Measurements from ENCODE around the gene PRAMEF11.
"Not testable (repeated sequence)": the region's sequence is repeated elsewhere in the genome, so short reads cannot be mapped to it uniquely, and the experiment has no call there.

Gene PRAMEF11

DNA sequence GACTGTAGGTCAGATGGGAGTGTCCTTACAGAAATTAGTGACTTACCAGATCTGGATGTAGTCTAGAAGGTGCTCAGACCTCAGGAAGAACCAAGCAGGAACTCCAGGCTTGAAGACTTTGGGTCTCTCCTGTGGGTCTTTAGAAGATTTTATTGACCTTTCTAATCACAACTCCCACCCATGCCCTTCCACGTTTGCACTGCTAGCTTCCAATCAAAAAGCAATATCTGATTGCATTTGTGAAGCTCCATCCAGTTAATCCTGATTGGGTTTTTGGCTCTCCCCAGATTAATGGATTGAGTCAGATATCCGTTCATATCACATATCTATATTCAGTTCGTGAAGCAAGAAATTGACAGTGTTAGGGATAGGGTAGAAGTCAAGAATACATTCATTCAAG lies at the start of gene PRAMEF11:
Gene PRAMEF11, minus strand, starts transcription at position 101 of the 400 bp plus-strand sequence. CDS start 2,621 bp downstream, outside the sequence.
- H3K9me3 Mint-ChIP-seq; H3K4me3 Mint-ChIP-seq; H3K27ac Mint-ChIP-seq; H3K36me3 Mint-ChIP-seq (ENCODE audit: low read depth); DNase-seq; H3K4me1 Mint-ChIP-seq (ENCODE audit: low read depth): not testable (repeated sequence)
- H3K27me3 Mint-ChIP-seq = peaks cover 16% of the 10 kb centered on the region

- H3K4me3 Mint-ChIP-seq; H3K4me1 Mint-ChIP-seq (ENCODE audit: low read depth); H3K27me3 Mint-ChIP-seq; H3K9me3 Mint-ChIP-seq; DNase-seq; H3K36me3 Mint-ChIP-seq (ENCODE audit: low read depth); H3K27ac Mint-ChIP-seq: not testable (repeated sequence)
Observed at GRCh38 chr1:12878453-12878852, 47.2 kb upstream of the PRAMEF11 start.

GRCh38 chr1:12863131-12863880 lies 32.1 kb upstream of the PRAMEF11 start:
- H3K4me1 Mint-ChIP-seq (ENCODE audit: low read depth); H3K27me3 Mint-ChIP-seq; H3K9me3 Mint-ChIP-seq; DNase-seq; H3K27ac Mint-ChIP-seq; H3K4me3 Mint-ChIP-seq; H3K36me3 Mint-ChIP-seq (ENCODE audit: low read depth): not testable (repeated sequence)

DNA sequence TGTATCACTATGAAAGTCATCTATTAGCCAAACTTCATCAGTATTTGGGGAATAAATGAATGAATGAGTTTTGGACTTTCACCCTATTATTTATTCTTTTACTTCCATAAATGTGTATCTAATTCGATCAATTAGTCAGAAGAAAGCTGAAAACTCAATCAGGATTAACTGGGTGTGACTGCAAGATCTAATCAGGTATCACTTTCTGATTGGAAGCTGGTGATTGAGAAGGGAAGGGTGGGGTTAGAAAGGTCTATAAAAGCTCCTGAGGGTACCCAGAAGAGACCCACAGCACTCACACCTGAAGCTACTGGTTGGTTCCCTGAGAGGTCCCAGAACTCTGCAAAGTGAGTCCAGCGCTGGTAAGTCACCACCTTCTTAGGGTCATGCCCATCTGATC lies 25.6 kb upstream of the PRAMEF11 start, which contains the start of gene PRAMEF2:
Gene PRAMEF2, plus strand, starts transcription at position 301 of the 400 bp plus-strand sequence. CDS start 1,924 bp downstream, outside the sequence.
- H3K9me3 Mint-ChIP-seq; H3K27me3 Mint-ChIP-seq; H3K4me3 Mint-ChIP-seq; H3K4me1 Mint-ChIP-seq (ENCODE audit: low read depth); H3K36me3 Mint-ChIP-seq (ENCODE audit: low read depth); H3K27ac Mint-ChIP-seq; DNase-seq: not testable (repeated sequence)

GRCh38 chr1:12851779-12852178 lies 20.6 kb upstream of the PRAMEF11 start:
- no peaks in the 10 kb centered on the region for H3K9me3 Mint-ChIP-seq
- peaks cover 21% of the 10 kb centered on the region for H3K27me3 Mint-ChIP-seq
- no peak overlapping the region for H3K27ac Mint-ChIP-seq
- no peaks in the 10 kb centered on the region for H3K36me3 Mint-ChIP-seq (ENCODE audit: low read depth)
- DNase-seq = no peak
- no peak overlapping the region for H3K4me3 Mint-ChIP-seq
- no peaks in the 10 kb centered on the region for H3K4me1 Mint-ChIP-seq (ENCODE audit: low read depth)

DNA sequence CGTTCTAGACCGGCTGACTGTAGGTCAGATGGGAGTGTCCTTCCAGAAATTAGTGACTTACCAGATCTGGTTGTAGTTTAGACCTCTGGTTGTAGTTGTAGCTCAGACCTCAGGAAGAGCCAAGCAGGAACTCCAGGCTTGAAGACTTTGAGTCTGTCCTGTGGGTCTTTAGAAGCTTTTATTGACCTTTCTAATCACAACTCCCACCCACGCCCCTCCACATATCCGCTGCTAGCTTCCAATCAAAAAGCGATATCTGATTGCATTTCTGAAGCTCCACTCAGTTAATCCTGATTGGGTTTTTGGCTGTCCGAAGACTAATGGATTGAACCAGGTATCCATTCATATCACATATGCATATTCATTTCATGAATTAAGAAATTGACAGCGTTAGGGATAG lies 17.4 kb upstream of the PRAMEF11 start, which contains the start of gene HNRNPCL1:
Gene HNRNPCL1, minus strand, starts transcription at position 101 of the 400 bp plus-strand sequence. CDS start 431 bp downstream, outside the sequence.
- H3K27me3 Mint-ChIP-seq = peaks cover 21% of the 10 kb centered on the region
- not testable (repeated sequence) for H3K4me3 Mint-ChIP-seq; H3K9me3 Mint-ChIP-seq; H3K4me1 Mint-ChIP-seq (ENCODE audit: low read depth); H3K27ac Mint-ChIP-seq; H3K36me3 Mint-ChIP-seq (ENCODE audit: low read depth); DNase-seq

DNA sequence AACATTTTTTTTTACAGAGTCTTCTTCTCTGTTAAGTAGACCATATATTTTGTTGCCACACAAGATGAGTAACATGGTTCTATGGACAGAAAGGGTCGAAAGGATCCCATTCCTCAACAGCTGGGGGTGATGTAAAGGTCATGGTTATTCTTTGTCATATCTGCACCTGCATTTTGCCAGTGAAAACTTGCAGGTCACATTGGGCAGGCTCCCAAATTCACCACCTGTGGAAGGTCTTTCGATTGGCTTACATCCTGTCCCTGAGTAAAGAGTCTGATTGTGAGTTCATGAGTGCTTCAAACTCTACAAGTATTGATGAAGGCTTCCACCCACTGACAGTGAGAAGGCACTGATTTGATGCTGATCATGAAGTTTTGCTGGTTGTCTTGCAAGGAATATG lies 2.0 kb upstream of the PRAMEF11 start:
- not testable (repeated sequence) for H3K9me3 Mint-ChIP-seq; H3K27ac Mint-ChIP-seq; H3K4me1 Mint-ChIP-seq (ENCODE audit: low read depth); H3K4me3 Mint-ChIP-seq; H3K36me3 Mint-ChIP-seq (ENCODE audit: low read depth); DNase-seq
- H3K27me3 Mint-ChIP-seq = peaks cover 19% of the 10 kb centered on the region

GRCh38 chr1:12819061-12819460 lies 12.1 kb downstream of the PRAMEF11 start:
- not testable (repeated sequence) for DNase-seq; H3K4me3 Mint-ChIP-seq; H3K4me1 Mint-ChIP-seq (ENCODE audit: low read depth); H3K27ac Mint-ChIP-seq; H3K9me3 Mint-ChIP-seq; H3K36me3 Mint-ChIP-seq (ENCODE audit: low read depth)
- H3K27me3 Mint-ChIP-seq = peaks cover 28% of the 10 kb centered on the region

DNA sequence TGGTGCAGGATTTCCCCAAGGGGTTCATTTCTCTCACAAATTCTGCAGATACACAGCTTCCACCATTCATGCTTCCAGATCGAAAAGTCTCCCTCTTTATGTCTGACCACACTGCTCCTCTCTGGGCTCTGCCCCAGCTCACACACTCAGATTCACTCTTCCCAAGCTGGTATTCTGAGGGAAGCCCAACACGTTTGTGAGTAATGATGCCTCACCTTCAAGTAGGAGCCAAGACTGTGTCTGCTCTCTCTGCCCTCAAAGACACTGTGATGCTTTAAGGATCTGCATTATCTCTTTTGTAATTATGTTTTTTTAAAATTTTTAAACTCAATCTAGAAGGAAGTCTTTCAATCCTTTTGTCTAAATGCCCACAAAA lies 19.8 kb downstream of the PRAMEF11 start:
- DNase-seq = no peak
- peaks cover 27% of the 10 kb centered on the region for H3K27me3 Mint-ChIP-seq
- H3K27ac Mint-ChIP-seq = no peak overlapping the region
- no peaks in the 10 kb centered on the region for H3K9me3 Mint-ChIP-seq
- no peak overlapping the region for H3K4me3 Mint-ChIP-seq
- H3K36me3 Mint-ChIP-seq (ENCODE audit: low read depth) = no peaks in the 10 kb centered on the region
- no peaks in the 10 kb centered on the region for H3K4me1 Mint-ChIP-seq (ENCODE audit: low read depth)

- no peak for DNase-seq
- H3K36me3 Mint-ChIP-seq (ENCODE audit: low read depth) = no peaks in the 10 kb centered on the region
- H3K4me3 Mint-ChIP-seq = no peak overlapping the region
- H3K27me3 Mint-ChIP-seq = peaks cover 28% of the 10 kb centered on the region
- no peaks in the 10 kb centered on the region for H3K4me1 Mint-ChIP-seq (ENCODE audit: low read depth)
- H3K27ac Mint-ChIP-seq = no peak overlapping the region
- H3K9me3 Mint-ChIP-seq = no peaks in the 10 kb centered on the region
Observed at GRCh38 chr1:12810691-12811408, 20.4 kb downstream of the PRAMEF11 start.

- H3K9me3 Mint-ChIP-seq = peaks cover 4% of the 10 kb centered on the region
- no peaks in the 10 kb centered on the region for H3K36me3 Mint-ChIP-seq (ENCODE audit: low read depth)
- H3K27ac Mint-ChIP-seq = no peak overlapping the region
- H3K27me3 Mint-ChIP-seq = peaks cover 34% of the 10 kb centered on the region
- DNase-seq = no peak
- no peaks in the 10 kb centered on the region for H3K4me1 Mint-ChIP-seq (ENCODE audit: low read depth)
- H3K4me3 Mint-ChIP-seq = no peak overlapping the region
Observed at GRCh38 chr1:12809933-12810332, 21.3 kb downstream of the PRAMEF11 start.

DNA sequence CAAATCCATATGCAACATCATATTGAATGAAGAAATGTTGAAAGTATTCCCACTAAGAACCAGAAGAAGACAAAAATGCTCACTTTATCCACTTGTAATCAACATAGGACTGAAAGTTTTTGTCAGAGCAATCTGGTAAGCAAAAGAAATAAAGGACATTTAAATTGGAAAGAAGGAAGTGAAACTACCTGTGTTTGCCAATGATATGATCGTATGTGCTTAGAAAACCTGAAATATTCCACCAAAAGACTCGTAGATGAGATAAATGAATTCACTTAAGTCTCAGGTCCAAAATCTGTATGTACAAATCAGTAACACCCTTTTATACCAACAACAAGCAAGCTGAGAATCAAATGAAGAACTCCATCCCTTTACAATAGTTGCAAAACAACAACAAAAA lies 31.5 kb downstream of the PRAMEF11 start:
- H3K36me3 Mint-ChIP-seq (ENCODE audit: low read depth) = no peaks in the 10 kb centered on the region
- no peak overlapping the region for H3K4me3 Mint-ChIP-seq
- H3K9me3 Mint-ChIP-seq = peaks cover under 1% of the 10 kb centered on the region
- peaks cover 19% of the 10 kb centered on the region for H3K27me3 Mint-ChIP-seq
- H3K27ac Mint-ChIP-seq = no peak overlapping the region
- no peaks in the 10 kb centered on the region for H3K4me1 Mint-ChIP-seq (ENCODE audit: low read depth)
- no peak for DNase-seq

- no peaks in the 10 kb centered on the region for H3K9me3 Mint-ChIP-seq
- H3K36me3 Mint-ChIP-seq (ENCODE audit: low read depth) = no peaks in the 10 kb centered on the region
- H3K27ac Mint-ChIP-seq = no peak overlapping the region
- H3K4me1 Mint-ChIP-seq (ENCODE audit: low read depth) = no peaks in the 10 kb centered on the region
- no peak overlapping the region for H3K4me3 Mint-ChIP-seq
- peaks cover 14% of the 10 kb centered on the region for H3K27me3 Mint-ChIP-seq
- no peak for DNase-seq
Observed at GRCh38 chr1:12798911-12799310, 32.3 kb downstream of the PRAMEF11 start.

- not testable (repeated sequence) for DNase-seq
Observed at GRCh38 chr1:12791097-12791496, 40.1 kb downstream of the PRAMEF11 start, which contains the start of gene PRAMEF1. Gene PRAMEF1 (plus strand): TSS chr1:12791397. CDS start chr1:12793228, 1,831 bp downstream.

DNA sequence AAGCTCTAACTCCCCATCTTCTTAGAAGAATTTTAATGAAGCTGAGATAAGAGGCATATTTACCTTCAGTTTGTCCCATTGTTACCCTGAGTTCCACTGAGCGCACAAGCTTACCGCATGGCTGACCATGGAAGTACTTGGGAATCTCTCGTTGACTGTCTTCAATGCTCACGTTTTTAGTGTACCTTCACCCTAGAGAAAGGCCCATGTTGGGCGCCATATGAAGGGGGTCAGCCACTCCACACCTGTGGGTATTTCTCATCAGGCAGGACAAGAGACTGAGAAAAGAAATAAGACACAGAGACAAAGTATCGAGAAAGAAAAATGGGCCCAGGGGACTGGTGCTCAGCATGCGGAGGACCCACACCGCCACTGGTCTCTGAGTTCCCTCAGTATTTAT lies 46.5 kb downstream of the PRAMEF11 start:
- H3K27me3 Mint-ChIP-seq; DNase-seq; H3K27ac Mint-ChIP-seq; H3K4me3 Mint-ChIP-seq; H3K36me3 Mint-ChIP-seq (ENCODE audit: low read depth); H3K4me1 Mint-ChIP-seq (ENCODE audit: low read depth): not testable (repeated sequence)
- peaks cover 17% of the 10 kb centered on the region for H3K9me3 Mint-ChIP-seq

More at GRCh38 chr1:12791097-12791496, 40.1 kb downstream of the PRAMEF11 start, which contains the start of gene PRAMEF1:
- H3K4me1 Mint-ChIP-seq (ENCODE audit: low read depth); H3K9me3 Mint-ChIP-seq; H3K4me3 Mint-ChIP-seq; H3K27me3 Mint-ChIP-seq; H3K27ac Mint-ChIP-seq; H3K36me3 Mint-ChIP-seq (ENCODE audit: low read depth): not testable (repeated sequence)
